Caco-2 (cell line): ENCODE results near the gene FBXL19. TPM values are rescaled to one million over a fixed set of nuclear protein-coding genes. Genes with fewer than 3 reads are reported as not detected.

ENCODE experiments used
- BruUV-seq: library from RNA; stranded (reverse); fragments of 400-500 nt; replicated peaks from 2 replicates; lab custom pipeline; 2021; lab: Mats Ljungman, UMichigan
- CTCF ChIA-PET: fragments of 300-600 bp; sonication (Branson Sonifier 250); formaldehyde crosslinking; loops from one replicate; lab custom pipeline; 2022; ENCODE audit warnings: antibody characterized with exemption; lab: Charles Lee
- POLR2A ChIA-PET: fragments of 300-600 bp; sonication (Branson Sonifier 250); formaldehyde crosslinking; loops from one replicate; lab custom pipeline; 2022; ENCODE audit warnings: antibody characterized with exemption; lab: Charles Lee
- DNase-seq, 2 experiments: peaks; one replicate each; pipeline versions ENCODE4 v3.0.0 to v3.0.0-alpha.2; 2020 to 2022
- H3K27me3 ChIP-seq: replicated peaks from 2 replicates; pipeline ENCODE4 v1.6.0; 2011; ENCODE audit warnings: low read length; ENCODE audit not compliant: control insufficient read depth, insufficient read depth
- H3K36me3 ChIP-seq: 2 replicates; pipeline ENCODE4 v1.5.1; 2011; ENCODE audit warnings: low read length; ENCODE audit not compliant: control insufficient read depth, insufficient read depth
- H3K4me1 ChIP-seq: fragments of 250-450 bp; sonication (Bioruptor Pico); 2 replicates; pipeline ENCODE4 v1.5.1; 2020; ENCODE audit warnings: mild to moderate bottlenecking
- H3K4me3 ChIP-seq: 2 replicates; pipeline ENCODE4 v1.5.1; 2011; ENCODE audit warnings: low read depth, mild to moderate bottlenecking, control low read depth, low read length
- H3K9me3 ChIP-seq: fragments of 250-450 bp; sonication (Bioruptor Pico); 2 replicates; pipeline ENCODE4 v1.5.1; 2020; ENCODE audit warnings: mild to moderate bottlenecking, moderate library complexity
- H3K27ac Mint-ChIP-seq: one replicate; pipeline ENCODE4 v1.8.0; 2022; ENCODE audit warnings: mixed read lengths; ENCODE audit not compliant: unreplicated experiment
- H3K27me3 Mint-ChIP-seq: one replicate; pipeline ENCODE4 v1.8.0; 2022; ENCODE audit warnings: mixed read lengths; ENCODE audit not compliant: insufficient read depth, unreplicated experiment
- H3K36me3 Mint-ChIP-seq: one replicate; pipeline ENCODE4 v1.8.0; 2022; ENCODE audit warnings: mild to moderate bottlenecking, mixed read lengths; ENCODE audit not compliant: insufficient read depth, unreplicated experiment
- H3K4me1 Mint-ChIP-seq: one replicate; pipeline ENCODE4 v1.8.0; 2022; ENCODE audit warnings: low read depth, mixed read lengths; ENCODE audit not compliant: unreplicated experiment
- H3K4me3 Mint-ChIP-seq: one replicate; pipeline ENCODE4 v1.8.0; 2022; ENCODE audit warnings: mild to moderate bottlenecking, moderate library complexity, mixed read lengths; ENCODE audit not compliant: unreplicated experiment
- H3K9me3 Mint-ChIP-seq: one replicate; pipeline ENCODE4 v1.8.0; 2022; ENCODE audit warnings: mixed read lengths; ENCODE audit not compliant: unreplicated experiment
- intact Hi-C: fragments of 100-400 bp; cut with micrococcal nuclease; formaldehyde crosslinking; loops from one replicate; pipeline ENCODE4 v1.10.0; 2022; ENCODE audit not compliant: unreplicated experiment
- total RNA-seq: library from RNA; stranded (reverse); gene quantifications from 2 replicates; pipeline ENCODE4 v1.2.3, GENCODE V29; 2022
- TF ChIP-seq, protein P1 (sequence below), 2 experiments: fragments of 200-600 bp in 1 of 2; IDR thresholded peaks; 1 replicate in 1 of 2; 2 replicates in 1 of 2; pipeline versions ENCODE4 v1.5.1 to v1.8.0; 2011 to 2022; ENCODE audit warnings: antibody characterized with exemption in 1 of 2, control low read depth in 1 of 2, inconsistent platforms in 1 of 2, low read depth in 1 of 2, low read length in 1 of 2, mild to moderate bottlenecking in 1 of 2, moderate library complexity in 1 of 2; ENCODE audit not compliant: insufficient read depth in 1 of 2, severe bottlenecking in 1 of 2, unreplicated experiment in 1 of 2

Gene FBXL19
- total RNA-seq, 1 experiment from 2014 or later: 20.2 TPM

DNA sequence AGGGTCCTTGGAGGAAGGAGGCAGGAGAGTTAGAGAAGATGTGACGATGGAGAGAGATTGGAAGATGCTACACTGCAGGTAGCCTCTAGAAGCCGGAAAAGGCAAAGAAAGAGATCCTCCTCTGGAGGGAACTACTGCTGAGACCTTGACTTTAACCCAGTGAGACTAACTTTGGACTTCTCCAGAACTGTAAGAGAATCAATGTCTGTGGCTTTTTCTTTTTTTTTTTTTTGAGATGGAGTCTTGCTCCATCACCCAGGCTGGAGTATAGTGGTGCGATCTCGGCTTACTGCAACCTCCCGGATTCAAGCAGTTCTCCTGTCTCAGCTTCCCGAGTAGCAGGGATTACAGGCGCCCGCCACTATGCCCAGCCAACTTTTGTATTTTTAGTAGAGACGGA, 38.2 kb upstream of the FBXL19 start:
- Mint-ChIP-seq H3K4me1 (peaks cover 15% of the 10 kb centered on the region), H3K36me3 (peaks cover 24% of the 10 kb centered on the region), H3K4me3 (no peak overlapping the region), H3K27ac (no peak overlapping the region), H3K9me3 (no peaks in the 10 kb centered on the region), H3K27me3 (no peaks in the 10 kb centered on the region)
- H3K4me1 ChIP-seq: no peaks in the 10 kb centered on the region
- H3K4me3 ChIP-seq: no peak overlapping the region
- no peak for DNase-seq
- ChIA-PET CTCF (no interaction called here), POLR2A (no interaction called here)
- no TSS peak for BruUV-seq
- H3K27me3 ChIP-seq: no peaks in the 10 kb centered on the region
- H3K36me3 ChIP-seq: no peaks in the 10 kb centered on the region
- TF ChIP-seq, protein P1, sequence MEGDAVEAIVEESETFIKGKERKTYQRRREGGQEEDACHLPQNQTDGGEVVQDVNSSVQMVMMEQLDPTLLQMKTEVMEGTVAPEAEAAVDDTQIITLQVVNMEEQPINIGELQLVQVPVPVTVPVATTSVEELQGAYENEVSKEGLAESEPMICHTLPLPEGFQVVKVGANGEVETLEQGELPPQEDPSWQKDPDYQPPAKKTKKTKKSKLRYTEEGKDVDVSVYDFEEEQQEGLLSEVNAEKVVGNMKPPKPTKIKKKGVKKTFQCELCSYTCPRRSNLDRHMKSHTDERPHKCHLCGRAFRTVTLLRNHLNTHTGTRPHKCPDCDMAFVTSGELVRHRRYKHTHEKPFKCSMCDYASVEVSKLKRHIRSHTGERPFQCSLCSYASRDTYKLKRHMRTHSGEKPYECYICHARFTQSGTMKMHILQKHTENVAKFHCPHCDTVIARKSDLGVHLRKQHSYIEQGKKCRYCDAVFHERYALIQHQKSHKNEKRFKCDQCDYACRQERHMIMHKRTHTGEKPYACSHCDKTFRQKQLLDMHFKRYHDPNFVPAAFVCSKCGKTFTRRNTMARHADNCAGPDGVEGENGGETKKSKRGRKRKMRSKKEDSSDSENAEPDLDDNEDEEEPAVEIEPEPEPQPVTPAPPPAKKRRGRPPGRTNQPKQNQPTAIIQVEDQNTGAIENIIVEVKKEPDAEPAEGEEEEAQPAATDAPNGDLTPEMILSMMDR (IDR thresholded peaks at IDR 0.05; ENCODE audit: insufficient read depth in 1 of 2, low read depth in 1 of 2, low read length in 1 of 2, severe bottlenecking in 1 of 2, unreplicated experiment in 1 of 2): no peak
- intact Hi-C loops: no loop called here
- H3K9me3 ChIP-seq: no peaks in the 10 kb centered on the region

DNA sequence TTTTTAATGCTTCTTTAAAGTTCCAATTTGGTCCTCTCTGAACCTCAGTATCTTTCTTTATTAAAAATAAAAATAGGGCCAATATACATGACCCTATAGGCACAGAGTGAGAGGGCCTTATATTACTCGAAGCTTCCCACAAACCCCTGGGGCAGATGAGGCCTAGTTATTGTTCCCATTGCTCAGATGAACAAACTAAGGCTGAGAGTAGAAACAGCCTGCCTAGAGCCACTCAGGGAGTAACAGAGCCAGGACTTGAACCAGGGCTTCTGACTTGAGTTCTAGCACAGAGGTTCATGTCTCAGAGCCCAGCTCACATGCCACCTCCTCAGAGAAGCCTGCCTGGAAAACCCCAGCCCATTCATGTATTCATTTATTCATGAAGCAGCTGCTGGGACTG, 37.2 kb upstream of the FBXL19 start:
- DNase-seq: no peak
- no TSS peak for BruUV-seq
- Histone ChIP-seq H3K4me3 (no peak overlapping the region), H3K36me3 (no peaks in the 10 kb centered on the region), H3K27me3 (no peaks in the 10 kb centered on the region), H3K4me1 (no peaks in the 10 kb centered on the region), H3K9me3 (no peaks in the 10 kb centered on the region)
- intact Hi-C loops: no loop called here
- ChIA-PET CTCF (no interaction called here), POLR2A (no interaction called here)
- Mint-ChIP-seq H3K27me3 (no peaks in the 10 kb centered on the region), H3K4me1 (peaks cover 15% of the 10 kb centered on the region), H3K9me3 (no peaks in the 10 kb centered on the region), H3K27ac (no peak overlapping the region), H3K4me3 (no peak overlapping the region), H3K36me3 (peaks cover 24% of the 10 kb centered on the region)
- TF ChIP-seq, protein P1 (IDR thresholded peaks at IDR 0.05; ENCODE audit: insufficient read depth in 1 of 2, low read depth in 1 of 2, low read length in 1 of 2, severe bottlenecking in 1 of 2, unreplicated experiment in 1 of 2): no peak

DNA sequence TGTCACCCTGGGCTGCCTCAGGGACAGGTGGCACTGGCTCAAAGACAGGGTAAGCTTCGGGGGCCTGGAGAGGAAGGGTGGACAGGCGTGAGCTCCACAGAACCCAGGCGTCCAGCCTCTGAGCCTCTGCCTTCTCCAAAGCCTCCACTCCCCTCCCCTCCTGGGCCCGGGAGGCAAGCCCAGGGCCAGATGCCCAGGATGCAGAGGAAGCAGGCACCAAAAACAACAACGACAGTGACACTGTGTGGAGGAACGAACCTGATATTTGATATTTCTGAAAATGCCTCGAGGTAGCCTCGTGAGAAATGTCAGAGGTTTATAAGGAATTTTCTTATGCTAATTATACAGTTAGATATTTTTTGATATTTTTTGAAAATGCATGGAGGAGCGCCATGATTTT, 35.4 kb upstream of the FBXL19 start:
- TF ChIP-seq, protein P1 (IDR thresholded peaks at IDR 0.05; ENCODE audit: insufficient read depth in 1 of 2, low read depth in 1 of 2, low read length in 1 of 2, severe bottlenecking in 1 of 2, unreplicated experiment in 1 of 2): no peak
- Histone ChIP-seq H3K9me3 (no peaks in the 10 kb centered on the region), H3K4me1 (0 out of 2 replicates have a peak, but pooled peaks cover under 1% of the 10 kb centered on the region), H3K4me3 (no peak overlapping the region), H3K36me3 (no peaks in the 10 kb centered on the region; the same call in 1 of the 2 replicates), H3K27me3 (no peaks in the 10 kb centered on the region)
- Mint-ChIP-seq H3K4me3 (no peak overlapping the region), H3K27me3 (no peaks in the 10 kb centered on the region), H3K36me3 (peaks cover 15% of the 10 kb centered on the region), H3K27ac (no peak overlapping the region), H3K9me3 (no peaks in the 10 kb centered on the region), H3K4me1 (peaks cover 4% of the 10 kb centered on the region)
- no peak for DNase-seq
- CTCF ChIA-PET: no interaction called here
- POLR2A ChIA-PET: no interaction called here
- intact Hi-C loops: no loop called here
- no TSS peak for BruUV-seq
